HL-60 (cell line): Measurements from ENCODE around the gene ARHGAP24.
"Not testable (repeated sequence)": the region's sequence is repeated elsewhere in the genome, so short reads cannot be mapped to it uniquely, and the experiment has no call there.

Source experiments
- GABPA ChIP-seq: IDR thresholded peaks from 2 replicates; pipeline ENCODE4 v1.6.1; 2012; ENCODE audit warnings: low read depth
- POLR2AphosphoS5 ChIP-seq: IDR thresholded peaks from 2 replicates; pipeline ENCODE4 v1.6.1; 2012; ENCODE audit warnings: low read depth
- REST ChIP-seq: IDR thresholded peaks from 2 replicates; pipeline ENCODE4 v1.6.1; 2012; ENCODE audit warnings: low read depth; ENCODE audit not compliant: insufficient replicate concordance
- SPI1 ChIP-seq: IDR thresholded peaks from 2 replicates; pipeline ENCODE4 v1.6.1; 2012; ENCODE audit warnings: low read depth, mild to moderate bottlenecking, borderline replicate concordance
- TF ChIP-seq, protein P1 (sequence below): IDR thresholded peaks from one replicate; pipeline ENCODE4 v1.5.1; 2011; ENCODE audit warnings: low read length, control low read depth, inconsistent platforms; ENCODE audit not compliant: insufficient read depth

- TF ChIP-seq, protein P1, sequence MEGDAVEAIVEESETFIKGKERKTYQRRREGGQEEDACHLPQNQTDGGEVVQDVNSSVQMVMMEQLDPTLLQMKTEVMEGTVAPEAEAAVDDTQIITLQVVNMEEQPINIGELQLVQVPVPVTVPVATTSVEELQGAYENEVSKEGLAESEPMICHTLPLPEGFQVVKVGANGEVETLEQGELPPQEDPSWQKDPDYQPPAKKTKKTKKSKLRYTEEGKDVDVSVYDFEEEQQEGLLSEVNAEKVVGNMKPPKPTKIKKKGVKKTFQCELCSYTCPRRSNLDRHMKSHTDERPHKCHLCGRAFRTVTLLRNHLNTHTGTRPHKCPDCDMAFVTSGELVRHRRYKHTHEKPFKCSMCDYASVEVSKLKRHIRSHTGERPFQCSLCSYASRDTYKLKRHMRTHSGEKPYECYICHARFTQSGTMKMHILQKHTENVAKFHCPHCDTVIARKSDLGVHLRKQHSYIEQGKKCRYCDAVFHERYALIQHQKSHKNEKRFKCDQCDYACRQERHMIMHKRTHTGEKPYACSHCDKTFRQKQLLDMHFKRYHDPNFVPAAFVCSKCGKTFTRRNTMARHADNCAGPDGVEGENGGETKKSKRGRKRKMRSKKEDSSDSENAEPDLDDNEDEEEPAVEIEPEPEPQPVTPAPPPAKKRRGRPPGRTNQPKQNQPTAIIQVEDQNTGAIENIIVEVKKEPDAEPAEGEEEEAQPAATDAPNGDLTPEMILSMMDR, result not testable (repeated sequence)
- not testable (repeated sequence) for TF ChIP-seq POLR2AphosphoS5, REST, GABPA, SPI1
These were observed 43.6 kb downstream of the ARHGAP24 start for GRCh38 chr4:85518526-85518925.
